RWPE2 (cell line): ENCODE results near the gene RBBP6.

Experiments used
- ATAC-seq: fragments of 200-7000 bp; cut with Tn5 transposase; 3 replicates; pipeline ENCODE4 v1.9.1; 2021; ENCODE audit warnings: low read depth
- DNase-seq: peaks from one replicate; pipeline ENCODE4 v3.0.0-alpha.2; 2020; ENCODE audit warnings: low spot score
- H3K27ac ChIP-seq: fragments of 450-650 bp; 2 replicates; pipeline ENCODE4 v1.5.1; 2017; ENCODE audit warnings: mild to moderate bottlenecking; ENCODE audit not compliant: poor library complexity, severe bottlenecking
- H3K27me3 ChIP-seq: fragments of 250-450 bp; sonication (Bioruptor Pico); 2 replicates; pipeline ENCODE4 v1.5.1; 2021; ENCODE audit warnings: mild to moderate bottlenecking, moderate library complexity; ENCODE audit not compliant: insufficient read depth, poor library complexity, severe bottlenecking
- H3K36me3 ChIP-seq: fragments of 250-450 bp; sonication (Bioruptor Pico); 2 replicates; pipeline ENCODE4 v1.5.1; 2020; ENCODE audit warnings: low read depth, mild to moderate bottlenecking, moderate library complexity
- H3K4me1 ChIP-seq: fragments of 250-450 bp; sonication (Bioruptor Pico); 2 replicates; pipeline ENCODE4 v1.5.1; 2021; ENCODE audit warnings: mild to moderate bottlenecking, moderate library complexity; ENCODE audit not compliant: insufficient read depth, poor library complexity, severe bottlenecking
- H3K4me3 ChIP-seq: fragments of 250-450 bp; sonication (Bioruptor Pico); 2 replicates; pipeline ENCODE4 v1.5.1; 2021; ENCODE audit warnings: mild to moderate bottlenecking, moderate library complexity; ENCODE audit not compliant: severe bottlenecking
- H3K9me3 ChIP-seq: fragments of 250-450 bp; sonication (Bioruptor Pico); 2 replicates; pipeline ENCODE4 v1.5.1; 2021; ENCODE audit warnings: mild to moderate bottlenecking, moderate library complexity; ENCODE audit not compliant: severe bottlenecking
- TF ChIP-seq, protein P1 (sequence below): fragments of 450-650 bp; IDR thresholded peaks from one replicate; pipeline ENCODE4 v1.5.1; 2017; ENCODE audit warnings: mild to moderate bottlenecking, moderate library complexity; ENCODE audit not compliant: poor library complexity, severe bottlenecking

The RBBP6 gene

DNA sequence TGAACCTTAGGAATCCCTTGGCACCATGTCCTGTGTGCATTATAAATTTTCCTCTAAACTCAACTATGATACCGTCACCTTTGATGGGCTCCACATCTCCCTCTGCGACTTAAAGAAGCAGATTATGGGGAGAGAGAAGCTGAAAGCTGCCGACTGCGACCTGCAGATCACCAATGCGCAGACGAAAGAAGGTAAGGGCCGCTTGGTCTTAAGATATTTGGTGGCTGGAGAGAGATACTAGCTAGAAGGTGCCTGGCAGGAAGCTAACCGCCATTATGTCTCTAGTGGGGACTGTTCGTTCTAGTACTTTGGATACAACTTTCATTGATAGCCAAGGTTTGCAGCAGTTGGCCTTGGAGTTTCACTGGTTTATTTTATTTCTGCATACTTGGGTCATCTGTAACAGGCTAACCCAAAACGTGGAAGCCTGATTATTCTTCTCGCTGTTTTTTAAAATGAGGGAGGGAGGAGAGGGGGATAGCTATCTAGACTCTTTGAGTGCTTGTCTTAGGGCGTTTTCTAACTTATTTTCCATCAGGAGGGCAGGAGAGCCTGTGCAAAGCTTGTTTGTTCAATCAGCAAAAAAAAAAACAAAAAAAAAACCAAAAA is 1.3 kb downstream of the RBBP6 start:
- no peak for DNase-seq
- no peaks in the 10 kb centered on the region for H3K9me3 ChIP-seq

DNA sequence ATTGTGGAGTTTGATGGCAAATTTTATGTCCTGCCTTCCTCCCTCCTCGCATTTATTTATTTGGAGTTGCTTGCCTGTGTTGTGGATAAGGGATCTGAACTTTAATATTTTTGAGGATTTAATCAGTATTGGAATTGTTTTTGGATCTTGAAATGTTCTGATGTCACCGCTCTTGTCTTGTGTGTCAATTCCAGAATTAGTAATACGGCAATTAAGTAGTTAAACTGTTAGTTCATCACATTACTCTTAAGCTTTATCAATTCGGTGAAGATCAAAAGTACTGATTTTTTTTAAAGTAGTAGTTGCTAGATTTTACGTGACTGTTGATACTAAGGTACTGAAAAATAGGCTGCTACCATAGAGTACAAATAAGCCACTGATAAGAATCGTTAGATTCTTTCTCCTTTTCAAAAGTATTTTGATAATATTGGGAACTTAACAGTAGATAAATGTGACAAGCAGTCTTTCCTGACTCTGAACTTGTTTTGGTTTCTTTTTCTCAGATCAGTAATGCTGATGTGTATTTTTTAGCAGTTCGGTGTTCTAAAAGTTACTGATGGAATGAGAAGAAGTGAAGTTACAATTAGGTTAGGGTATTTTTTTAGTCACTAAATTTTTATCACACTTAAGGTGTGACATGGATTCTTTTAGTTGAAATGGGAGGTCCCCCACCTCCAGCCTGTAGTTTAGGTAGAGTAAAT is 2.0 kb downstream of the RBBP6 start:
- TF ChIP-seq, protein P1, sequence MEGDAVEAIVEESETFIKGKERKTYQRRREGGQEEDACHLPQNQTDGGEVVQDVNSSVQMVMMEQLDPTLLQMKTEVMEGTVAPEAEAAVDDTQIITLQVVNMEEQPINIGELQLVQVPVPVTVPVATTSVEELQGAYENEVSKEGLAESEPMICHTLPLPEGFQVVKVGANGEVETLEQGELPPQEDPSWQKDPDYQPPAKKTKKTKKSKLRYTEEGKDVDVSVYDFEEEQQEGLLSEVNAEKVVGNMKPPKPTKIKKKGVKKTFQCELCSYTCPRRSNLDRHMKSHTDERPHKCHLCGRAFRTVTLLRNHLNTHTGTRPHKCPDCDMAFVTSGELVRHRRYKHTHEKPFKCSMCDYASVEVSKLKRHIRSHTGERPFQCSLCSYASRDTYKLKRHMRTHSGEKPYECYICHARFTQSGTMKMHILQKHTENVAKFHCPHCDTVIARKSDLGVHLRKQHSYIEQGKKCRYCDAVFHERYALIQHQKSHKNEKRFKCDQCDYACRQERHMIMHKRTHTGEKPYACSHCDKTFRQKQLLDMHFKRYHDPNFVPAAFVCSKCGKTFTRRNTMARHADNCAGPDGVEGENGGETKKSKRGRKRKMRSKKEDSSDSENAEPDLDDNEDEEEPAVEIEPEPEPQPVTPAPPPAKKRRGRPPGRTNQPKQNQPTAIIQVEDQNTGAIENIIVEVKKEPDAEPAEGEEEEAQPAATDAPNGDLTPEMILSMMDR = no peak
- peak overlapping the region; percentile 74 for H3K4me3 ChIP-seq
- no peak for DNase-seq
- H3K27me3 ChIP-seq = no peaks in the 10 kb centered on the region
- peak overlapping the region; percentile 76 for H3K27ac ChIP-seq
- H3K4me1 ChIP-seq = peaks cover 15% of the 10 kb centered on the region
- H3K9me3 ChIP-seq = no peaks in the 10 kb centered on the region
- H3K36me3 ChIP-seq = peaks cover 34% of the 10 kb centered on the region
- ATAC-seq = no peak

More for the DNA sequence above, 1.3 kb downstream of the RBBP6 start:
- Histone ChIP-seq H3K27ac (peak overlapping the region; percentile 76), H3K4me1 (peaks cover 15% of the 10 kb centered on the region), H3K36me3 (peaks cover 27% of the 10 kb centered on the region), H3K27me3 (no peaks in the 10 kb centered on the region), H3K4me3 (peak overlapping the region; percentile 74)
- ATAC-seq = peak; percentile 18; the same call in 2 of the 3 replicates
- TF ChIP-seq, protein P1 = no peak

DNA sequence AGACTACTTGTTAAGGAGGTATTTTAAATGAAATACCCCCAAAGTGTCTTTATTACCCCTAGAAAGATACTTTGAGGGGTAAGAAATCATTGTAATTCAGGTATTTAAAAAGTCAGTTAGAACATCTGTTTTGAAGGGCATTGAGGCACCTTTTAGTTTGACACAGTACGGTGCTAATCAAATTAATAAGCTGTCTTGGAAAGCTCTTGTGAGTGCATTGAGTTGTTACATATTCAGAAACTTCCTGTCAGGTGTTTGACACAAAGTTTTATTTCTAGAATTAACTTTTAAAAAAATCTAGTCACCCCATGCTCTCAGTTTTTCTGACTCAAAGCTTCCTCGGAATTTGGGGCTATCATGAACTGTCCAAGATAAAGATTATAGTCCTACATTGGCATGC is 4.6 kb downstream of the RBBP6 start:
- peaks cover 12% of the 10 kb centered on the region for H3K4me1 ChIP-seq
- H3K27ac ChIP-seq = no peak overlapping the region
- no peak overlapping the region for H3K4me3 ChIP-seq
- TF ChIP-seq, protein P1 = no peak
- ATAC-seq (no peak), DNase-seq (no peak)
- H3K27me3 ChIP-seq = no peaks in the 10 kb centered on the region
- peaks cover 60% of the 10 kb centered on the region for H3K36me3 ChIP-seq
- no peaks in the 10 kb centered on the region for H3K9me3 ChIP-seq

DNA sequence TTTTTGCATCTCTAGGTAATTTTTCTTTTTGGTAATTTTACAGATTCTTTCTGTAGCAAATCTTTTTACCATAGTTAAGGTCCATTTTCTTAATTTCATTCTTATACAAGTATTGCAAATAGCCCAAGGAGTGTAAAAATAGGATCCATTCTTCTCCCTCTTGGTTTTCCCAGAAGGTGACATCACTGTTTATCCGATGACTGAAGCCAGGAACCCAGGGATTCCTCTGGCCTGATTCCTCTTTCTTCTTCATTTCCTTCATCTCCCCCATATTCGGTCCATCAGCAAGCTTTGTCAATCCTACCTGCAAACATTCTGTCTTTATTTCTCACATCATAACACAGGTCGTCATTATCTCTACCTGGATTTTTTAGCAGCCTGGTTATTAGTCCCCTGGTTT is 5.3 kb downstream of the RBBP6 start:
- no peak overlapping the region for H3K27ac ChIP-seq
- no peak overlapping the region for H3K4me3 ChIP-seq
- H3K9me3 ChIP-seq = no peaks in the 10 kb centered on the region
- no peak for DNase-seq
- H3K36me3 ChIP-seq = peaks cover 67% of the 10 kb centered on the region
- H3K4me1 ChIP-seq = peaks cover 12% of the 10 kb centered on the region
- H3K27me3 ChIP-seq = no peaks in the 10 kb centered on the region
- no peak for ATAC-seq
- TF ChIP-seq, protein P1 = no peak

DNA sequence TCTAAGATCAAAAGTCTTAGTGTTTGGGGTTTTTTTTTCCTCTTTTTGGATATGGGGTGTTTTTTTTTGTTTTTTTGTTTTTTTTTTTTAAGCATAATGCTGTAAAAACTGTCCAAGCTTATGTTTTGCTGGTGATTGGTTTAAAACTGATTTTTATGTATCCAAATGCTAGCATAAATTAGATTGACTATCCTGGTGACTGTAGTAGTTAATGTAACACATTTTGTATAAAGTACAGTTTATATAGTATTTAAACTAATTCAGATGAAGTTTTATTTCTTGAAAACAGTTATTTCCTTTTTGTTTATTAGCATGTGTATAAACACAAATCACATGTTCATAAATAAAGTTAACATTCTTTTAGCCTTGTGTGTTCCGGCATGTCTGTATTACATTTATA is 10.9 kb downstream of the RBBP6 start:
- no peaks in the 10 kb centered on the region for H3K27me3 ChIP-seq
- TF ChIP-seq, protein P1 = no peak
- H3K4me3 ChIP-seq = no peak overlapping the region
- H3K27ac ChIP-seq = no peak overlapping the region
- no peaks in the 10 kb centered on the region for H3K9me3 ChIP-seq
- no peaks in the 10 kb centered on the region for H3K4me1 ChIP-seq
- peaks cover 97% of the 10 kb centered on the region for H3K36me3 ChIP-seq
- no peak for DNase-seq
- ATAC-seq = no peak
